T-helper 22 cell (primary cell): ENCODE data around the gene ITPKA.
"Not testable (repeated sequence)": the region's sequence is repeated elsewhere in the genome, so short reads cannot be mapped to it uniquely, and the experiment has no call there.

Source experiments
- DNase-seq: peaks from one replicate; pipeline ENCODE4 v3.0.0-alpha.2; 2020; ENCODE audit warnings: low read depth

Gene ITPKA

DNA sequence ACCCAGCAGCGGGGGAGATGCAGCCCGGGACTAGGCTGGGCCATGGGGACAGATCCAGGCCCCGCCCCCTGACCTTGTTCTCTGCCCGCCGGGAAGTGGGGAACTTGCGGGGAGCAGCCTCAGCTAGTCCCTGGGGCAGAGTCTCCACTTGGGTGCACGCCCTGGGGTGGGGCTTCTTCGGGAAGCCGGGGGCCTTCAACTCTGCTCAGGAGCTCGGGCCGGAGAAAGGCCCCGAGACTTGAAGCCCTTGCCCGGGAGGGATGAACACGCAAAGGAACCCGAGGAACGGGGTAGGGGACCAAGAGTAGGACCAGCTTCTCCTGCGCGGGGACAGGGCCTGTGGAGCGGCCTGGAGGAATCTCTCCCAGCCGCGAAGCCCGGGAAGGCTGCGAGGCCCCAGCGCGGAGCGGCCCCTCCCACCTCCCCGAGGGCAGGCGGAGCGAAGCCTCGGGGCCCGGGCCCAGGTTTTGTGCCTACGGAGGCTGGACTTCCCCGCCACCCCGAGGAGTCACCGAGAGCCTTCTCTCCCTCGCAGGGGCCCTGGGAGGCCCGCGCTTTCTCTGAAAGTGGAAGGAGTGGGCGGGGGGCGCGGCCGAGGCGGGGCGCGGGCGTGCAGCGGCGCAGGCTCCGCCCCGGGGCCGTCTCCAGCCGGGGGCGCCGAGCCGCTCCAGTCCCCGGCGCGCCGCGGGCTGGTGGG, at the start of gene ITPKA:
ITPKA (plus strand) TSS at position 670 of the 697 bp plus-strand sequence. CDS start 54 bp downstream, outside the sequence.
- peak; percentile 68 for DNase-seq

DNA sequence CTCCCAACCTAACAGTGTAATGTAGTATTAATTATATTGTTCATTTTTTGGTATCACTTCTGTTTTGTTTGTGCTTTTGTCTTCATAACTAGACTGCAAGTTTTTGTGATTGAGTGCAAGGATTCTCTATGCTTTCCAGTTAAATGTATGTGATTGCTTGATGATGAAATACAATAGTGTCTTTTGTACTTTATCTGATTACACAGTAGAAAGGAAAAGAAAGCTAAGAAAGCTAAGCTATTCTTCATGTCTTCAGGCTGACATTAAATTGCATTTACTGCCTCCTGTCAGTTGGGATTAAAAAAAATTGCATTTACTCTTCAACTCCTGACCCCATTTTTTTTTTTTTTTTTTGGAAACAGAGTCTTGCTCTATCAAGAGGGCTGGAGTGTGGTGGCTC, 48.3 kb upstream of the ITPKA start:
- DNase-seq, result no peak

- no peak for DNase-seq
Measured at GRCh38 chr15:41462084-41462795, 31.4 kb upstream of the ITPKA start.

GRCh38 chr15:41464889-41465580, 28.6 kb upstream of the ITPKA start:
- DNase-seq, result no peak

DNA sequence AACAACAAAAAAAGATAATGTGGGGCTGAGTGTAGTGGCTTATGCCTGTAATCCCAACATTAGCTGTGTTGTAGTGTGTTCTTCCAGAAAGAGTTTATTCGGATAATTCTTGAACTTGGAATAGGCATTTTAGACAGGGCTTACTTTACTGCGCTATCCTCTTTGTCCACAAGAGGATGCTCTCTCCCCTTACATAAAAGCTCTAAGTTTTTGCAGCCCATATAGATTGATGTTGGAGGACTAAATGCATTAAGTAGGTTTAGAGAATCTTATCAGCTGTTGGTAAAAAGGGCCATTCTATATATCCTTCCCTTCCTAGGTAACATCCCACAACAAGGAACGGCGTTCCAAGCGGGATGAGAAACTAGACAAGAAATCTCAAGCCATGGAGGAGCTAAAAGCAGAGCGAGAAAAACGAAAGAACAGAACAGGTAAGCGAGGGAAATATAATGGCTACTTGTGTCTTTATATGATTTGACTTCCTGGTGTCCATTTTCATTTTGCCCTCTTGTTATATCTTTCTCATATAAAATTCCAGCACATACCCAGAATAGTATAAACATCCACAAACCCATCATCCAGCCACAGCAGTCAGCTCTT, 27.8 kb upstream of the ITPKA start:
- no peak for DNase-seq

DNA sequence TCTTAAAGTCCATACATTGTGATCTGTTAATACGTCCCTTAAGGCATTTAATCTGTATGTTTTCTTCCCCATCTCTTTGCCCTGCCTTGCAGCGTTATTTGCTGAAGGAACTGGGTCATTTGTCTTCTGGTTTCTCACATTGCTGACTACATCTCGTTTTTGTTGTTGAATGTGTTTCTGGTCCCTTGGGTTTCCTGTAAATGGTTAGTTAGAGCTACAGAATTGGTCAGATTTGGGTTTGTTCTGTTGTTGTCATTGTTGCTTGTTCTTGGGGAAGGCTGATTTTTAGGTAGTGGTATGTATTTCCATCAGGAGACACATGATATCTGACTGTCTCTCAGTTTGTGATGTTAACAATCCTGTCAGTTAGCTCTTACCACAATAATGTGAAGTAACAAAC, 27.0 kb upstream of the ITPKA start:
- no peak for DNase-seq

DNA sequence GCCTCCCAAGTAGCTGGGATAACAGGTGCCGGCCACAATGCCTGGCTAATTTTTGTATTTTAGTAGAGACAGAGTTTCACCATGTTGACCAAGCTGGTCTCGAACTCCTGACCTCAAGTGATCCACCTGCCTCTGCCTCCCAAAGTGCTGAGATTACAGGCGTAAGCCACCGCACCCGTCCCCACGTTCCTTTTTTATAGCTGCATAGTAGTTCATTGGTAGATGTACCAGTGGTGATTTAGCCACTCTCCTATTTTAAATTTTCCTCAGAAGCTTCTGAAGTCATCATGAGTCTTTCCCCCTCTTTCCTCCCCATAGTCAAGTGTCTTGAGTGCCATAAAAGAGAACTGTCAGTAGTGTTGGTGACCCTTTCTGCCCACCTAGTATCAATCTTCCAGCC, 24.0 kb upstream of the ITPKA start:
- not testable (repeated sequence) for DNase-seq

DNA sequence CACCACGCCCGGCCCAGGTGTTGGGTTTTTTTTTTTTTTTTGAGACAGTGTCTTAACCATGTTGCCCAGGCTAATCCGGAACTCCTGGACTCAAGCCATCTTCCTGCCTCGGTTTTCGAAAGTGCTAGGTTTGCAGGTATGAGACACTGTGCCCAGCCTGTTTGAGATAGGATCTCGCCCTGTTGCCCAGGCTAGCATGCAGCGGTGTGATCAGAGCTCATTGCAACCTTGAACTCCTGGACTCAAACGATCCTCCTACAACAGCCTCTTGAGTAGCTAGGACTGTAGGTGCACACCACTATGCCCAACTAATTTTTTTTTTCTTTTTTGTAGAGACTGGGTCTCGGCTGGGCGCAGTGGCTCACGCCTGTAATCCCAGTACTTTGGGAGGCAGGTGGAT, 20.3 kb upstream of the ITPKA start:
- DNase-seq, result no peak

DNA sequence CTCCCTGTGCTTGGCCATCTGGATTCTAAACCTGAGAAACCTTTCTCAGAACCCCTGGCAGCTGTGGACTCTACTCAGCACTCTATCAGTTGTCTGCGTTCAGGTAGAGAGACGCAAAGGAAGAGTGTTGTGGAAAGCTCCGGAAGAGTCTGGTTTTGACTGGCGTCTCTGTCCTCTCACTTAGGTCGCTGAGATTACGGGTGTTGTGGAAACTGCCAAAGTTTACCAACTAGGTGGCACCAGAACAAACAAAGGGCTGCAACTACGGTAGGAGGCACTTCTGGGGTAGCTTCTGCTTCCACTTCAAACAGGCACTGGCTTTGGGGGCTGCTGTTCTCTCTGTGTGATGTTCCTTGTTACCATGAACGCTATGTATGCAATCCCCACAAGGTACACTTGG, 19.2 kb upstream of the ITPKA start:
- DNase-seq, result no peak

DNA sequence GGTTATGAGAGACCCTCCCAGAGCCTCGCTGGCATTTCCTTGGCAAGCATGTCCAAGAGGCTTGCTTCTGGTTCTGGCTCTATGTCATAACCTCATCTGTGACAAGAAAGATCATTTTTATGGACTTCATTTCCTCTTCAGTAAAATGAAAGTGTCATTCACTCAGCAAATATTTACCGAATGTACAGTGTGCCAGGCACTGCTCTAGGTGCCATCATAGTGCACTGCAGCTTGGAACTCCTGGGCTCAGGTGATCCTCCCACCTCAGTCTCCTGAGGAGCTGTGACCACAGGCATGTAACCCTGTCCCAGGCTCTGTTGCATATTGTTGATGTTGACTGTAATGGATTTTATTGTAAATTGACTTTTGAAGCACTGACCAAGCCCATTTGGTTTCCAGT, 18.7 kb upstream of the ITPKA start:
- DNase-seq, result no peak

GRCh38 chr15:41476416-41477048, 17.1 kb upstream of the ITPKA start:
- DNase-seq, result no peak

GRCh38 chr15:41480396-41481140, 13.1 kb upstream of the ITPKA start:
- DNase-seq, result no peak

DNA sequence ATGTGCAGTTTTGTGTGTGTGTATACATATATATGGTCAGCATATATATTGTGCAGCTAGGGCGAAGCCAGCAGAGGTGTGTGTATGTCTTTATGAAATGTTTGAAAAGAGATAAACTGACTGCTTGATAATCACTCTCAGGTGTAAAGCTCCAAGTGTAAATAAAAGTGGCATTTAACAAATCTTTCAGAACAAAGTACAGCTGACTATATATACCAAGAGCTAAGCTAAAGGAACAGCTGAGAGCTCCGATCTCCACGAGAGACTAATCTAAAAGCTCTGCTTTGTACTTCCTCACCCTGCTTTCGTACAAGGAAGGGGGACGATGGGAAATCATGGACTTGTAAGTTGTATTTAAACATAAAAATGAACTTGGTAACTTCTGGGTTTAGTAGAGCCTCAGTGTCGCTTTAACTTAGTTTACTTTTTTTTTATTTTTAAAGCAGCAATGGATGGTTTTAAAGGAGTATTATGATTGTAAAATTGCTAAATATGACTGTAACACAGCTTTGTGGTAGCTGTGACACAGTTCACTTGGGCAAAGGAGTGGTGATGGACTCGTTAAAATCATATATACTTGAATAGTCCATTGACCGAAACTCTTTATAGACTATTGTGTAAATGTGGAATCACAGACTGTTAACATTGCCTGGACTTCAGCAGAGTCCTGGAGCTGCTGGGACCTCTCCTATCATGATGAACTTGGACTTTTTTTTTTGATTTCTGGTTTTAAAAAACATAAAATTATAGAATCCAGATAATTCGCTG, 11.4 kb upstream of the ITPKA start:
- no peak for DNase-seq

GRCh38 chr15:41483115-41483514, 10.6 kb upstream of the ITPKA start:
- no peak for DNase-seq

DNA sequence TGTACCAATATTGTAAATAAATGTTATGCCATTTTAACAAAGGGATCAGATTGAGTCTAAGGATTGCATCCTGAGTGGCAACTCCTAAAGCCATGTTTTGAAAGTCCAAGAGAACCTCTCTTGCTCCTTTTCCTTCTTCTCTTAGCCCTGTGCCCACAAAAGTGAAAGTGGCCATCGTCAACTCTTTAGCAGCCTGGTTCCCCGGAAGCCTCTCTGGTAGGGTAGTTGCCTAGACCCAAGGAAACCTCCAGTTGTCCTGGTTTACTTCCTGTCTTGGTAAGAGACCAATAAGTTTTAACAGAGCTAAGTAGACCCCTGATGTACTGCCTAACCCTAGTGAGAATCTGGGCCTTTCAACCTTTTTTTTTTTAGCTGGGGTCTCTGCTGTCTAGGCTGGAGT, 10.2 kb upstream of the ITPKA start:
- DNase-seq, result no peak

- DNase-seq, result no peak
Measured at GRCh38 chr15:41484937-41485625, 8.6 kb upstream of the ITPKA start.

- no peak for DNase-seq
Measured at GRCh38 chr15:41486286-41486685, 7.4 kb upstream of the ITPKA start.

DNA sequence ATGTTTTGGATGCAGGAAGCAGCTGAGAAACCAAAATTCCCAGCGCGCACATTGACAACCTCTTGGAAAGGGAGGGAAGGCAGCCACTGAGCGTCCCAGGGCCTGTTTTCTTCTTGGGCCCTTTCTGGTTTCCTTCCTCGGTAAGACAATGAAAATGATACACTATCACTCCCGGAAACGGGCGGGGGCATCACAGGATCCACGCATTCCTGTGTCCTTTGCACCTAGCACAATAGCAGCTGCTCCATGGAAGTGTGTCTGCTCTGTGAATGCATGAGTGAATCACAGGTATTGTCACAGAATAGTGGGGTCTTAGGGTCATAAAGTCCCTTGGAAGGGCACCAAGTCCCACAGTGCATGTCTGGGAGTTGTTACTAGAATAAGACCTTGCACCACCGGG, 6.3 kb upstream of the ITPKA start:
- DNase-seq, result no peak

DNA sequence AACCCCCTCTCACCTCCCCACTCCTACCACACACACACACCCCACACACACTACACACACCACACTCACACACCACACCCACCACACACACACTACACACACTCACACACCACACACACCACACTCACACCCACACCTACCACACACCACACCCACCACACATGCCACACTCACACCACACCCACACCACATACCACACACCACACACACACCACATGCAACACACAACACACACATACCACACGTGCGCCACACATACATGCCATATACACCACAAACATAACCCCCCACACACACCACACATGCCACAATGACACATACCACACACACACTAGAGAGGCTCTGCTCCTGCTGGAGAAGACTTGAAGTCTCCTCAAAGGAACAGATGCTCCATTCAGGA, 5.9 kb upstream of the ITPKA start:
- DNase-seq, result no peak

- DNase-seq, result no peak
Measured at GRCh38 chr15:41489641-41490040, 4.0 kb upstream of the ITPKA start.
